H1 (cell line): ENCODE data around the gene ZNF804B. TPM values are rescaled to one million over a fixed set of nuclear protein-coding genes. Genes with fewer than 3 reads are reported as not detected.

ENCODE experiments used
- CTCF ChIA-PET: fragments of 300-600 bp; sonication (Branson Sonifier 250); formaldehyde crosslinking; loops from one replicate; lab custom pipeline; 2021; ENCODE audit not compliant: partially characterized antibody; lab: Charles Lee
- POLR2A ChIA-PET: fragments of 300-600 bp; sonication (Branson Sonifier 250); formaldehyde crosslinking; loops from one replicate; lab custom pipeline; 2021; ENCODE audit warnings: inconsistent platforms; ENCODE audit not compliant: partially characterized antibody; lab: Charles Lee
- DNase-seq, 2 experiments: peaks; one replicate each; pipeline versions ENCODE4 v3.0.0 to v3.0.0-alpha.2; 2010 to 2022; ENCODE audit warnings: low spot score in 2 of 2, low read depth in 1 of 2, mixed read lengths in 1 of 2
- FAIRE-seq: peaks from 2 replicates; lab custom pipeline; 2011; peaks lifted over from hg19 to GRCh38; lab: Jason Lieb, UNC
- H2AFZ ChIP-seq: 2 replicates; pipeline ENCODE4 v1.8.1; 2012; ENCODE audit warnings: low read length, inconsistent platforms
- H2AK5ac ChIP-seq: 2 replicates; pipeline ENCODE4 v1.6.1; 2013; ENCODE audit warnings: low read depth, low read length
- H2BK120ac ChIP-seq: replicated peaks from 2 replicates; pipeline ENCODE3; 2013; ENCODE audit warnings: low read depth, low read length, inconsistent platforms
- H2BK12ac ChIP-seq: 2 replicates; pipeline ENCODE4 v1.6.1; 2013; ENCODE audit warnings: low read depth, low read length
- H2BK15ac ChIP-seq: 2 replicates; pipeline ENCODE4 v1.6.1; 2013; ENCODE audit warnings: low read length
- H2BK20ac ChIP-seq: 2 replicates; pipeline ENCODE4 v1.6.1; 2013; ENCODE audit warnings: low read length
- H2BK5ac ChIP-seq: 2 replicates; pipeline ENCODE4 v1.6.1; 2013; ENCODE audit warnings: low read depth, low read length
- H3K14ac ChIP-seq: 2 replicates; pipeline ENCODE4 v1.6.1; 2013; ENCODE audit warnings: inconsistent platforms; ENCODE audit not compliant: insufficient read length
- H3K18ac ChIP-seq: 2 replicates; pipeline ENCODE4 v1.6.1; 2013; ENCODE audit warnings: low read length; ENCODE audit errors: extremely low read depth
- H3K23ac ChIP-seq: 2 replicates; pipeline ENCODE4 v1.6.1; 2013; ENCODE audit warnings: inconsistent platforms; ENCODE audit not compliant: insufficient read length
- H3K23me2 ChIP-seq: 2 replicates; pipeline ENCODE4 v1.6.1; 2013; ENCODE audit warnings: low read depth, low read length
- H3K27ac ChIP-seq: 2 replicates; pipeline ENCODE4 v1.6.1; 2011; ENCODE audit warnings: low read depth, low read length, inconsistent platforms
- H3K27me3 ChIP-seq, 4 experiments: replicated peaks in 1 of 4; 1 replicate in 1 of 4; 2 replicates in 3 of 4; pipeline versions ENCODE4 v1.6.1 to v1.8.1; 2011 to 2013; ENCODE audit warnings: low read length in 3 of 4, mild to moderate bottlenecking in 3 of 4, inconsistent platforms in 2 of 4, mixed read lengths in 2 of 4, moderate library complexity in 1 of 4; ENCODE audit not compliant: control insufficient read depth in 3 of 4, insufficient read depth in 3 of 4; ENCODE audit errors: extremely low read depth in 1 of 4
- H3K36me3 ChIP-seq, 4 experiments: 2 replicates each; pipeline versions ENCODE4 v1.6.1 to v1.8.1; 2011 to 2013; ENCODE audit warnings: mild to moderate bottlenecking in 4 of 4, low read length in 3 of 4, moderate library complexity in 2 of 4, control low read depth in 1 of 4, inconsistent platforms in 1 of 4; ENCODE audit not compliant: insufficient read depth in 4 of 4, control insufficient read depth in 2 of 4
- H3K4ac ChIP-seq: replicated peaks from 2 replicates; pipeline ENCODE3; 2013; ENCODE audit warnings: low read length, low read depth, mixed read lengths, inconsistent platforms; ENCODE audit not compliant: insufficient read length
- H3K4me1 ChIP-seq, 4 experiments: replicated peaks in 1 of 4; 1 replicate in 1 of 4; 2 replicates in 3 of 4; pipeline versions ENCODE4 v1.6.1 to v1.8.1; 2011 to 2013; ENCODE audit warnings: low read length in 3 of 4, inconsistent platforms in 2 of 4, mixed read lengths in 1 of 4; ENCODE audit not compliant: insufficient read depth in 4 of 4, control insufficient read depth in 3 of 4
- H3K4me2 ChIP-seq, 2 experiments: 2 replicates each; pipeline versions ENCODE4 v1.6.1 to v1.8.1; 2011 to 2013; ENCODE audit warnings: low read depth in 2 of 2, low read length in 2 of 2, control low read depth in 1 of 2, inconsistent platforms in 1 of 2, mild to moderate bottlenecking in 1 of 2; ENCODE audit not compliant: insufficient read depth in 1 of 2
- H3K4me3 ChIP-seq, 4 experiments: fragments of 200-600, 300-600 bp in 1 of 4; sonication (generic), shearing (Covaris generic), sonication (Bioruptor Twin) in 1 of 4; 2 replicates each; pipeline versions ENCODE4 v1.5.1 to v1.8.1; 2011 to 2016; ENCODE audit warnings: low read length in 4 of 4, low read depth in 3 of 4, control low read depth in 2 of 4, inconsistent platforms in 2 of 4, mild to moderate bottlenecking in 2 of 4, mixed read lengths in 1 of 4, moderate library complexity in 1 of 4; ENCODE audit not compliant: insufficient read depth in 2 of 4; ENCODE audit errors: extremely low read depth in 1 of 4
- H3K56ac ChIP-seq: replicated peaks from 2 replicates; pipeline ENCODE3; 2013; ENCODE audit warnings: low read depth, mild to moderate bottlenecking, mixed read lengths, low read length, inconsistent platforms; ENCODE audit not compliant: insufficient read length
- H3K79me1 ChIP-seq: 2 replicates; pipeline ENCODE4 v1.6.1; 2013; ENCODE audit warnings: low read depth, low read length, control low read depth
- H3K79me2 ChIP-seq, 2 experiments: 2 replicates each; pipeline versions ENCODE4 v1.6.1 to v1.8.1; 2012 to 2013; ENCODE audit warnings: low read length in 2 of 2, mild to moderate bottlenecking in 2 of 2, inconsistent platforms in 1 of 2; ENCODE audit not compliant: insufficient read depth in 2 of 2, control insufficient read depth in 1 of 2
- H3K9ac ChIP-seq, 4 experiments: replicated peaks in 1 of 4; 1 replicate in 1 of 4; 2 replicates in 3 of 4; pipeline versions ENCODE4 v1.6.1 to v1.8.1; 2011 to 2013; ENCODE audit warnings: low read depth in 3 of 4, low read length in 3 of 4, control low read depth in 2 of 4, mild to moderate bottlenecking in 2 of 4, moderate library complexity in 2 of 4, inconsistent platforms in 1 of 4; ENCODE audit errors: extremely low read depth in 1 of 4
- H3K9me3 ChIP-seq, 2 experiments: 2 replicates each; pipeline versions ENCODE4 v1.6.1 to v1.8.1; 2012 to 2013; ENCODE audit warnings: mild to moderate bottlenecking in 2 of 2, moderate library complexity in 2 of 2, control low read depth in 1 of 2, inconsistent platforms in 1 of 2, low read depth in 1 of 2, low read length in 1 of 2, mixed read lengths in 1 of 2; ENCODE audit not compliant: insufficient read depth in 2 of 2
- H4K20me1 ChIP-seq, 2 experiments: replicated peaks in 1 of 2; 2 replicates each; pipeline versions ENCODE3 to v1.8.1; 2011 to 2013; ENCODE audit warnings: inconsistent platforms in 2 of 2, low read length in 2 of 2, mild to moderate bottlenecking in 1 of 2; ENCODE audit not compliant: insufficient read depth in 2 of 2, control insufficient read depth in 1 of 2
- H4K5ac ChIP-seq: 2 replicates; pipeline ENCODE4 v1.6.1; 2013; ENCODE audit warnings: low read length, low read depth, mixed read lengths, inconsistent platforms; ENCODE audit not compliant: insufficient read length
- H4K8ac ChIP-seq: 2 replicates; pipeline ENCODE4 v1.8.0; 2013; ENCODE audit warnings: mild to moderate bottlenecking, moderate library complexity, low read length, inconsistent platforms; ENCODE audit not compliant: insufficient read depth; ENCODE audit errors: extremely low read depth
- H4K91ac ChIP-seq: replicated peaks from 2 replicates; pipeline ENCODE3; 2013; ENCODE audit warnings: low read length, mixed read lengths, inconsistent platforms; ENCODE audit not compliant: insufficient read length
- KDM4A ChIP-seq: IDR thresholded peaks from one replicate; pipeline ENCODE4 v1.7.1; 2012; ENCODE audit warnings: low read depth, mild to moderate bottlenecking, moderate library complexity, low read length, inconsistent platforms; ENCODE audit not compliant: severe bottlenecking
- WGBS, 2 experiments: shearing (Covaris generic) in 1 of 2; methylation state at CpG; one replicate each; pipeline versions ENCODE4 v1.1.6 to v1.1.7; 2013 to 2015; ENCODE audit warnings: low lambda C conversion rate in 2 of 2, mixed read lengths in 2 of 2, inconsistent platforms in 1 of 2, low coverage in 1 of 2, missing lambda C conversion rate in 1 of 2; ENCODE audit not compliant: insufficient replicate concordance in 2 of 2, insufficient coverage in 1 of 2, insufficient read length in 1 of 2; ENCODE audit errors: extremely low coverage in 1 of 2, missing lambda C conversion rate in 1 of 2; 5-methylcytosine and 5-hydroxymethylcytosine counted together
- polyA plus RNA-seq, 7 experiments: library from polyadenylated mRNA; depleted of rRNA in 3 of 7; stranded (reverse) in 5 of 7; unstranded in 2 of 7; fragments of >200 nt in 5 of 7; fragments of 200-250 nt in 2 of 7; gene quantifications; 1 replicate in 5 of 7; 2 replicates in 1 of 7; 4 replicates in 1 of 7; pipeline versions ENCODE4 v1.2.1 to v1.2.3, GENCODE V29; 2011 to 2013; ENCODE audit warnings: missing spikeins in 2 of 7, mixed read lengths in 2 of 7
- total RNA-seq: library from RNA; stranded (reverse); fragmentation: NEBNext Ultra II Directional; extraction: Animal tissue kit (Norgen Biotek cat#: 25700); gene quantifications from 2 replicates; pipeline ENCODE4 v1.2.1, GENCODE V29; 2021

ZNF804B gene
- total and polyA plus RNA-seq, 2 of the 8 experiments (the other 6 are each of a cell fraction or from before 2014, with no cell fraction given) = not detected

GRCh38 chr7:88885131-88885530 is 125.6 kb downstream of the ZNF804B start:
- Histone ChIP-seq H2BK12ac (no peak overlapping the region), H2AFZ (no peak overlapping the region), H2BK120ac (no peak overlapping the region), H2BK5ac (no peak overlapping the region), H2AK5ac (no peak overlapping the region), H3K18ac (no peak overlapping the region), H3K4me3 (no peak overlapping the region), H3K23me2 (no peaks in the 10 kb centered on the region; the same call in 1 of the 2 replicates), H3K56ac (no peak overlapping the region), H3K27me3 (no peaks in the 10 kb centered on the region), H2BK20ac (no peak overlapping the region), H4K8ac (no peak overlapping the region), H3K4me1 (no peaks in the 10 kb centered on the region; a peak in 1 of 7 replicates), H3K9me3 (no peaks in the 10 kb centered on the region), H4K5ac (no peak overlapping the region), H3K4me2 (no peak overlapping the region; a peak in 1 of 4 replicates), H4K20me1 (no peaks in the 10 kb centered on the region), H3K4ac (no peak overlapping the region), H4K91ac (no peak overlapping the region), H3K36me3 (no peaks in the 10 kb centered on the region), H3K79me2 (no peaks in the 10 kb centered on the region), H2BK15ac (no peak overlapping the region), H3K14ac (no peak overlapping the region), H3K23ac (no peak overlapping the region), H3K79me1 (no peaks in the 10 kb centered on the region), H3K9ac (no peak overlapping the region), H3K27ac (no peak overlapping the region)
- DNase-seq (no peak), FAIRE-seq (no peak)
- ChIA-PET CTCF (no interaction called here), POLR2A (no interaction called here)
- TF ChIP-seq KDM4A = no peak
- WGBS, 2 experiments = 71% methylated on average over 2 of the region's 2 CpGs; no CpG with 5 or more reads in 1 of the 2 experiments
